HEK293 (cell line): ENCODE results near the gene STARD13.

Experiments used
- CTCF ChIA-PET: fragments of 350-600 bp; formaldehyde crosslinking; extraction: SDS; loops from one replicate; lab custom pipeline; 2021; ENCODE audit warnings: antibody characterized with exemption; lab: Yijun Ruan, JAX
- POLR2A ChIA-PET: fragments of 300-600 bp; formaldehyde crosslinking; extraction: SDS; loops from one replicate; lab custom pipeline; 2020; ENCODE audit warnings: antibody characterized with exemption, inconsistent platforms; lab: Yijun Ruan, JAX
- H3K27ac ChIP-seq: fragments of 200-500 bp; sonication (Bioruptor generic); 2 replicates; pipeline ENCODE4 v1.5.1; 2014; ENCODE audit warnings: low read depth, low read length, control low read depth, inconsistent platforms; ENCODE audit errors: extremely low read depth
- H3K36me3 ChIP-seq, 2 experiments: fragments of 200-500 bp in 1 of 2; sonication (Bioruptor generic) in 1 of 2; 1 replicate in 1 of 2; 2 replicates in 1 of 2; pipeline ENCODE4 v1.5.1; 2014 to 2017; ENCODE audit warnings: inconsistent platforms in 2 of 2, low read length in 2 of 2; ENCODE audit not compliant: control insufficient read depth in 2 of 2, insufficient read depth in 1 of 2
- H3K4me1 ChIP-seq: fragments of 200-500 bp; sonication (Bioruptor generic); 2 replicates; pipeline ENCODE4 v1.5.1; 2014; ENCODE audit warnings: mild to moderate bottlenecking, low read length, inconsistent platforms; ENCODE audit not compliant: control insufficient read depth, insufficient read depth
- H3K4me3 ChIP-seq: 2 replicates; pipeline ENCODE4 v1.5.1; 2011; ENCODE audit warnings: low read depth, mild to moderate bottlenecking, control low read depth, low read length, moderate library complexity
- H3K9me3 ChIP-seq: fragments of 200-500 bp; sonication (Bioruptor generic); 2 replicates; pipeline ENCODE4 v1.5.1; 2014; ENCODE audit warnings: low read depth, low read length, inconsistent platforms; ENCODE audit not compliant: control insufficient read depth, insufficient read depth
- EGR2 ChIP-seq: fragments of 450-650 bp; formaldehyde crosslinking; IDR thresholded peaks from 2 replicates; pipeline ENCODE4 v1.5.1; 2016; ENCODE audit warnings: low read depth, missing biosample characterization, missing genetic modification characterization
- GLIS1 ChIP-seq: fragments of 450-650 bp; formaldehyde crosslinking; IDR thresholded peaks from 2 replicates; pipeline ENCODE4 v1.5.1; 2016; ENCODE audit warnings: missing biosample characterization, missing genetic modification characterization
- ZFP3 ChIP-seq: fragments of 450-650 bp; formaldehyde crosslinking; IDR thresholded peaks from 2 replicates; pipeline ENCODE4 v1.5.1; 2016; ENCODE audit warnings: low read depth, missing biosample characterization, missing genetic modification characterization
- ZIC2 ChIP-seq: fragments of 450-650 bp; formaldehyde crosslinking; IDR thresholded peaks from 2 replicates; pipeline ENCODE4 v1.5.1; 2016; ENCODE audit warnings: missing biosample characterization, missing genetic modification characterization
- ZNF140 ChIP-seq: fragments of 450-650 bp; formaldehyde crosslinking; IDR thresholded peaks from 2 replicates; pipeline ENCODE4 v1.5.1; 2016; ENCODE audit warnings: missing biosample characterization, missing genetic modification characterization
- ZNF175 ChIP-seq: fragments of 450-650 bp; formaldehyde crosslinking; IDR thresholded peaks from 2 replicates; pipeline ENCODE4 v1.5.1; 2016; ENCODE audit warnings: missing biosample characterization, missing genetic modification characterization
- ZNF239 ChIP-seq: fragments of 450-650 bp; formaldehyde crosslinking; IDR thresholded peaks from 2 replicates; pipeline ENCODE4 v1.5.1; 2016; ENCODE audit warnings: missing biosample characterization, missing genetic modification characterization
- ZNF280D ChIP-seq: fragments of 450-650 bp; formaldehyde crosslinking; IDR thresholded peaks from 2 replicates; pipeline ENCODE4 v1.5.1; 2016; ENCODE audit warnings: missing biosample characterization, missing genetic modification characterization
- ZNF416 ChIP-seq: fragments of 450-650 bp; formaldehyde crosslinking; IDR thresholded peaks from 2 replicates; pipeline ENCODE4 v1.5.1; 2016; ENCODE audit warnings: missing biosample characterization, missing genetic modification characterization
- ZNF423 ChIP-seq: fragments of 450-650 bp; formaldehyde crosslinking; IDR thresholded peaks from 2 replicates; pipeline ENCODE4 v1.5.1; 2016; ENCODE audit warnings: missing biosample characterization, missing genetic modification characterization
- ZNF548 ChIP-seq: fragments of 450-650 bp; formaldehyde crosslinking; IDR thresholded peaks from 2 replicates; pipeline ENCODE4 v1.5.1; 2016; ENCODE audit warnings: missing biosample characterization, missing genetic modification characterization
- ZNF555 ChIP-seq: fragments of 450-650 bp; formaldehyde crosslinking; conservative IDR thresholded peaks from 2 replicates; pipeline ENCODE4 v1.5.1; 2017; ENCODE audit warnings: missing biosample characterization, mild to moderate bottlenecking, missing genetic modification characterization, inconsistent platforms
- ZNF707 ChIP-seq: fragments of 450-650 bp; formaldehyde crosslinking; IDR thresholded peaks from 2 replicates; pipeline ENCODE4 v1.5.1; 2016; ENCODE audit warnings: missing biosample characterization, missing genetic modification characterization
- ZNF777 ChIP-seq: fragments of 450-650 bp; formaldehyde crosslinking; IDR thresholded peaks from 2 replicates; pipeline ENCODE4 v1.5.1; 2017; ENCODE audit warnings: missing biosample characterization, missing genetic modification characterization, borderline replicate concordance
- ZSCAN30 ChIP-seq: fragments of 450-650 bp; IDR thresholded peaks from 2 replicates; pipeline ENCODE4 v1.5.1; 2018; ENCODE audit warnings: missing biosample characterization, mild to moderate bottlenecking, missing genetic modification characterization, moderate library complexity
- TF ChIP-seq, protein P1 (sequence below): fragments of 450-650 bp; formaldehyde crosslinking; IDR thresholded peaks from 2 replicates; pipeline ENCODE4 v1.5.1; 2016; ENCODE audit warnings: missing biosample characterization, missing genetic modification characterization
- TF ChIP-seq, protein P2 (sequence below): fragments of 450-650 bp; formaldehyde crosslinking; IDR thresholded peaks from 2 replicates; pipeline ENCODE4 v1.5.1; 2016; ENCODE audit warnings: missing biosample characterization, missing genetic modification characterization, low read depth
- TF ChIP-seq, protein P3 (sequence below): fragments of 450-650 bp; formaldehyde crosslinking; IDR thresholded peaks from 2 replicates; pipeline ENCODE4 v1.5.1; 2016; ENCODE audit warnings: missing biosample characterization, missing genetic modification characterization

STARD13 gene

GRCh38 chr13:33138441-33138840 is 147.1 kb downstream of the STARD13 start (continued):
- TF ChIP-seq GLIS1 (tag by site-specific recombination): no peak
- TF ChIP-seq ZNF555: no peak
- TF ChIP-seq ZNF140: no peak
- TF ChIP-seq, protein P1, sequence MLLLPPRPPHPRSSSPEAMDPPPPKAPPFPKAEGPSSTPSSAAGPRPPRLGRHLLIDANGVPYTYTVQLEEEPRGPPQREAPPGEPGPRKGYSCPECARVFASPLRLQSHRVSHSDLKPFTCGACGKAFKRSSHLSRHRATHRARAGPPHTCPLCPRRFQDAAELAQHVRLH (tag by site-specific recombination): no peak
- no peak for TF ChIP-seq ZFP3
- TF ChIP-seq ZSCAN30 (tag by site-specific recombination): no peak
- no peak for TF ChIP-seq ZNF239 (tag by site-specific recombination)
- TF ChIP-seq, protein P2, sequence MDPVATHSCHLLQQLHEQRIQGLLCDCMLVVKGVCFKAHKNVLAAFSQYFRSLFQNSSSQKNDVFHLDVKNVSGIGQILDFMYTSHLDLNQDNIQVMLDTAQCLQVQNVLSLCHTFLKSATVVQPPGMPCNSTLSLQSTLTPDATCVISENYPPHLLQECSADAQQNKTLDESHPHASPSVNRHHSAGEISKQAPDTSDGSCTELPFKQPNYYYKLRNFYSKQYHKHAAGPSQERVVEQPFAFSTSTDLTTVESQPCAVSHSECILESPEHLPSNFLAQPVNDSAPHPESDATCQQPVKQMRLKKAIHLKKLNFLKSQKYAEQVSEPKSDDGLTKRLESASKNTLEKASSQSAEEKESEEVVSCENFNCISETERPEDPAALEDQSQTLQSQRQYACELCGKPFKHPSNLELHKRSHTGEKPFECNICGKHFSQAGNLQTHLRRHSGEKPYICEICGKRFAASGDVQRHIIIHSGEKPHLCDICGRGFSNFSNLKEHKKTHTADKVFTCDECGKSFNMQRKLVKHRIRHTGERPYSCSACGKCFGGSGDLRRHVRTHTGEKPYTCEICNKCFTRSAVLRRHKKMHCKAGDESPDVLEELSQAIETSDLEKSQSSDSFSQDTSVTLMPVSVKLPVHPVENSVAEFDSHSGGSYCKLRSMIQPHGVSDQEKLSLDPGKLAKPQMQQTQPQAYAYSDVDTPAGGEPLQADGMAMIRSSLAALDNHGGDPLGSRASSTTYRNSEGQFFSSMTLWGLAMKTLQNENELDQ (tag by site-specific recombination): no peak
- no peak for TF ChIP-seq ZNF548 (tag by site-specific recombination)
- TF ChIP-seq ZNF280D (tag by site-specific recombination): no peak

DNA sequence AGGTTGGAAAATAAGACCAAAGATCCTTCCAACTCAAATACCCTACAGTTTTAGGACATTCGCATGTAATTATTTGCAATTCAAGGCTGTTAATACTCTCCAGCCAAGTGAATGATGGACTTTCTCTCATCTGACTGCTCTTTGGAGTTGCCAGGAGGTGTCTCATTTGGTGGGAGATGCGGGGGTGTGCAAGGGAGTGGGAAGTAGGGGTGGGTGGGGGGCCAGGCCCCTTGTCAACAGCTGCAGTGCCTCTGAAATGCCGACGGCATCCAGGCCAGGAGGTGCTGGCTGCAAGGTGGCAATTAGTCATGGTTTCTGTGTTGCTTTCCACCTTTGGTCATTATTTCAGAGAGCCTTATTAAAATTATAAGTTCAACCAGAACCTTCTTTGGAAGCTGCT is 147.8 kb downstream of the STARD13 start:
- Histone ChIP-seq H3K4me3 (no peak overlapping the region), H3K4me1 (no peaks in the 10 kb centered on the region), H3K27ac (no peak overlapping the region), H3K9me3 (no peaks in the 10 kb centered on the region), H3K36me3 (no peaks in the 10 kb centered on the region)
- ChIA-PET CTCF (interaction anchor here (0.7 kb wide), 1 partner anchor 63 kb away, joined by 3 read pairs; no protein-coding TSS in a partner anchor), POLR2A (no interaction called here)
- TF ChIP-seq ZIC2 (tag by site-specific recombination): no peak
- peak; percentile 25; the same call in 1 of the 2 replicates for TF ChIP-seq EGR2 (tag by site-specific recombination)
- no peak for TF ChIP-seq ZNF707 (tag by site-specific recombination)

DNA sequence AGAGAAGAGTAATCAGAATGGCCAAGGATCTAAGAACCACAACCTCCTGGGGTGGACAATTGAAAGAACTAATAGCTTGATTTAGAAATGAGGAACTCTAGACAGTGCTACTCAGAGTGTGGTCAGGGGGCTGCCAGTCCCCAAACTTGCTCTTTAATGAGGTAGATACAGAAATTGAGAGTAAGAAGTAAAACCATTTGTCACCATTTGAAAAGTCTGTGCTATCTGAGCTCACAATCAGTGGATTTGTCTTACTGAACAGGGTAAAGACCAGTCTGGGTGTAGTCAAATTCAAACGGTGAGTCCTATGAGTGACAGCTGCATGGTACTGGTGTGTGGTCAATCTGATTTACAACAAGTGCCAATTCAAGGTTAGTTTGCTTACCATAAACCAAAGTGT is 150.5 kb downstream of the STARD13 start:
- POLR2A ChIA-PET: no interaction called here
- CTCF ChIA-PET: no interaction called here
- Histone ChIP-seq H3K9me3 (no peaks in the 10 kb centered on the region), H3K4me1 (no peaks in the 10 kb centered on the region), H3K27ac (no peak overlapping the region), H3K4me3 (no peak overlapping the region), H3K36me3 (no peaks in the 10 kb centered on the region)
- TF ChIP-seq ZNF175 (tag by site-specific recombination) (no peak), ZNF423 (no peak)

DNA sequence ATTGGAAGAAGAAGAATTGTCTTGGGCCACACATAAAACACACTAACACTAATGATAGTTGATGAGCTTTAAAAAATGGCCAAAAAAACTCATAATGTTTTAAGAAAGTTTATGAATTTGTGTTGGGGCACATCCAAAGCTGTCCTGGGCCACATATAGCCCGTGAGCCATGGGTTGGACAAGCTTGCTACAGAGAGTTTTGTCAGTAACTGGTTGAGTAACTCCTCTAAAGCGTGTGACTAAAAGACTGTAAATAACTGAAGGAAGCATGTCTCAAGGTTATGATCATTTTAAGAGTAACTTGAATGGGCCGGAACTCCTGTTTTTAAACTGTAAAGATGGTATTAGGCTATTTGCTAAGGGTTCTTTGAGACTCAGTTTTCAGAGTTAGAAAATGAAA is 151.3 kb downstream of the STARD13 start:
- CTCF ChIA-PET: no interaction called here
- Histone ChIP-seq H3K9me3 (no peaks in the 10 kb centered on the region), H3K27ac (no peak overlapping the region), H3K36me3 (no peaks in the 10 kb centered on the region), H3K4me3 (no peak overlapping the region), H3K4me1 (no peaks in the 10 kb centered on the region)
- POLR2A ChIA-PET: no interaction called here
- TF ChIP-seq ZNF777 (tag by site-specific recombination) (no peak), ZNF416 (tag by site-specific recombination) (no peak)
- TF ChIP-seq, protein P3, sequence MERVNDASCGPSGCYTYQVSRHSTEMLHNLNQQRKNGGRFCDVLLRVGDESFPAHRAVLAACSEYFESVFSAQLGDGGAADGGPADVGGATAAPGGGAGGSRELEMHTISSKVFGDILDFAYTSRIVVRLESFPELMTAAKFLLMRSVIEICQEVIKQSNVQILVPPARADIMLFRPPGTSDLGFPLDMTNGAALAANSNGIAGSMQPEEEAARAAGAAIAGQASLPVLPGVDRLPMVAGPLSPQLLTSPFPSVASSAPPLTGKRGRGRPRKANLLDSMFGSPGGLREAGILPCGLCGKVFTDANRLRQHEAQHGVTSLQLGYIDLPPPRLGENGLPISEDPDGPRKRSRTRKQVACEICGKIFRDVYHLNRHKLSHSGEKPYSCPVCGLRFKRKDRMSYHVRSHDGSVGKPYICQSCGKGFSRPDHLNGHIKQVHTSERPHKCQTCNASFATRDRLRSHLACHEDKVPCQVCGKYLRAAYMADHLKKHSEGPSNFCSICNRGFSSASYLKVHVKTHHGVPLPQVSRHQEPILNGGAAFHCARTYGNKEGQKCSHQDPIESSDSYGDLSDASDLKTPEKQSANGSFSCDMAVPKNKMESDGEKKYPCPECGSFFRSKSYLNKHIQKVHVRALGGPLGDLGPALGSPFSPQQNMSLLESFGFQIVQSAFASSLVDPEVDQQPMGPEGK (tag by site-specific recombination): no peak
